Skeletal muscle satellite cell (primary cell): ENCODE results near the gene ENDOU.
A peak's percentile ranks its signal among the peaks of the same experiment; 100 is the strongest.

Experiments
- H3K27me3 ChIP-seq: 2 replicates; pipeline ENCODE4 v1.7.0; 2013; ENCODE audit warnings: low read length; ENCODE audit not compliant: control insufficient read depth, insufficient read depth
- H3K36me3 ChIP-seq: 2 replicates; pipeline ENCODE4 v1.7.0; 2013; ENCODE audit warnings: mild to moderate bottlenecking, control low read depth, low read length; ENCODE audit not compliant: insufficient read depth
- H3K4me1 ChIP-seq: 2 replicates; pipeline ENCODE4 v1.7.0; 2013; ENCODE audit warnings: low read length; ENCODE audit not compliant: control insufficient read depth, insufficient read depth
- H3K4me2 ChIP-seq: 2 replicates; pipeline ENCODE4 v1.7.0; 2013; ENCODE audit warnings: mild to moderate bottlenecking, low read length
- H3K4me3 ChIP-seq: 2 replicates; pipeline ENCODE4 v1.7.0; 2013; ENCODE audit warnings: low read length
- H3K9ac ChIP-seq: 2 replicates; pipeline ENCODE4 v1.7.0; 2013; ENCODE audit warnings: mild to moderate bottlenecking, low read depth, low read length, moderate library complexity
- H3K9me3 ChIP-seq: replicated peaks from 2 replicates; pipeline ENCODE4 v1.7.0; 2013; ENCODE audit warnings: mild to moderate bottlenecking, control low read depth, low read length

The ENDOU gene

DNA sequence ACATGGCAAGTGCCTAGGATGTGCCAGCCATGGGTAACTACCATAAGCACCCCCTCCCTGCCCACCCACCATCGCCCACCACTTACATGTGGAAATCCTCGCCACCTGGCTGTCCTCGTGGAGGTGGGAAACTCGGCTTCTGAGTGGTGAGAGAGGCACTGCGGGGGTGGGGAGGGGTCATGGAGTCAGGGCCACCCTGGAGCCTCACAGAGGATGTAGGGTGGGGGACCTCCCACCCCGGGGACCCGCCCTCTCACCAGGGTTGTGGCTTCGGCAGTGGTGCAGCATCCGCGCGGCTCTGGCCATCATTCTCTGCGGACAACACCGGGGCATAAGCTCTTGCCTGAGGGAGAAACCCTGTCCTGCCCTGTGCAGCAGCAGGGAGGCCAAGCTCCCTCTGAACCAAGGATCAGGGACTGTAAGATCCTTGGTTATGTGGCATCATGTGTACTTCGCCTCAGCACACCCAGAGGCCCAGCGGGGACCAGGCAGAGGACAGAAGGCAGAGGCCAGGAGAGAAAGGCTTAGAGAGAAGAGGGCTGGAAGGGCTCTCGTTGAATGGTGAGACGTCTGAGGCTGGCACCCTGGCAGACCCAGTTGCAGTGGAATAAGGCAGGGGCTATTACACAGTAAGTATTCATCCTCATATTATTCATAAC lies 12.8 kb upstream of the ENDOU start:
- Histone ChIP-seq H3K4me3 (no peak overlapping the region), H3K27me3 (no peaks in the 10 kb centered on the region), H3K36me3 (no peaks in the 10 kb centered on the region), H3K4me1 (peaks cover 41% of the 10 kb centered on the region), H3K9me3 (no peaks in the 10 kb centered on the region), H3K4me2 (no peak overlapping the region), H3K9ac (no peak overlapping the region)

DNA sequence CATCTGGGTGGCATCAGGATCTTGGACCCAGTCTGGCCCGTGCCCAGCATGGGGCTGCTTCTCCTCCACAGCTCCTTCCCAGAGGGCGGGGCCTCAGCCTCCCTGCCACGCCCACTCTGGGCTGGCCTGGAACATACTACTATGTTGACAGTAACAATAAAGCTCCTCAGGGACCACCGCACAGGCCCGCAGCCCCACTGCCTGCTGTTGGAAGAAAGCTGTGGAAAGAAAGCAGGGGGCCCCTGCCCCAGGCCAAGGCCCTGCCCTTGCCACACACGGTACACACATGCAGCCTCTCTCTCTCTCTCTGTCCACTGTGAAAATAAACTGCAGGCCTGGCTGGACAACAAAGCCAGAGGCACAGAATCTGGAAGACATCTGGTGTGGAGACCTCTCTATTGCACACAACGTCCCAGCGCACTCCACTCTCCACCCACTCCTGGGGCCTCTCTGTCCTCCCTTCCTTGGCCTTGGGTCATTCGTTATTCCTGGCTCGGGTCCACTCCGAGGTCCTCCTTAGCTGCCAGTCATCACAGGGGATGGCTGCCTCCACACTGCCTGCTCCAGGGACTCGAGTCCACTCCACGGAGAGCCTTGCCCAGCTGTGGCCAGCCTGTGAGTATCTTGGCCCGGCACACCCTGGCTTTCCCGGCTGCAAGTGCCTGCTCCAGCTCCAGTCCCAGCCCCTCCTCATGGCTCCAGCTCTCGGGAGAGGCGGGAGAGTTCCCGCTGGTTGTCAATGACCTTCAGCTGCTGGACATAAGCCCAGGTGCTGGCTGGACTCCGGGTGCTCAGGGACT lies 11.8 kb upstream of the ENDOU start:
- Histone ChIP-seq H3K4me1 (peaks cover 41% of the 10 kb centered on the region), H3K27me3 (no peaks in the 10 kb centered on the region), H3K36me3 (no peaks in the 10 kb centered on the region), H3K4me3 (peak overlapping the region; percentile 49), H3K9ac (peak overlapping the region; percentile 25), H3K9me3 (no peaks in the 10 kb centered on the region), H3K4me2 (peak overlapping the region; percentile 72)

- Histone ChIP-seq H3K4me3 (no peak overlapping the region), H3K4me2 (no peak overlapping the region), H3K27me3 (no peaks in the 10 kb centered on the region), H3K36me3 (no peaks in the 10 kb centered on the region), H3K9me3 (no peaks in the 10 kb centered on the region), H3K4me1 (peaks cover 34% of the 10 kb centered on the region), H3K9ac (no peak overlapping the region)
These were observed 10.9 kb upstream of the ENDOU start for GRCh38 chr12:47736216-47736615.

DNA sequence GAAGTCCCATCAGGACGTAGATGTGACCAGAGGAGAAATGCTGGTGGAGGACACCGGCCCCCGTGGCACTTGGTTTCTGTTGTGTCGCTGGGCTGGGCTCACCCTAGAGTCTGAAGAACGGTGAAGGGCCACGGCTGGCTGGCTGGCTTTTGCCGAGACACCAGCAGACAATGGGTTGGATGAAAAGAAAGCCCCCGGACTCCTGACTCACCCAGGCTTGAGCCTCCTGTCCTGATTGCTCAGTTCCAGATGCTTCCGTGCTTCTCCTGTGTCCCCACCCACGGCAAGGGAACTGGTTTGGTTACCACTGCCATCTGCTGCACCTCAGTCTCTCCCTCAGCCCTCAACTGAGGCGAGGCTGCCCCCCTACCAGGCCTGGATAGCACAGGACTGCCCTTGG lies 10.4 kb upstream of the ENDOU start:
- Histone ChIP-seq H3K9ac (no peak overlapping the region), H3K4me2 (no peak overlapping the region), H3K4me1 (peaks cover 32% of the 10 kb centered on the region), H3K36me3 (no peaks in the 10 kb centered on the region), H3K9me3 (no peaks in the 10 kb centered on the region), H3K27me3 (no peaks in the 10 kb centered on the region), H3K4me3 (no peak overlapping the region)

GRCh38 chr12:47734725-47735480 lies 9.6 kb upstream of the ENDOU start:
- H3K4me2 ChIP-seq = no peak overlapping the region
- H3K4me1 ChIP-seq = peaks cover 39% of the 10 kb centered on the region
- H3K27me3 ChIP-seq = no peaks in the 10 kb centered on the region
- H3K9ac ChIP-seq = no peak overlapping the region
- H3K4me3 ChIP-seq = no peak overlapping the region
- no peaks in the 10 kb centered on the region for H3K36me3 ChIP-seq
- no peaks in the 10 kb centered on the region for H3K9me3 ChIP-seq

DNA sequence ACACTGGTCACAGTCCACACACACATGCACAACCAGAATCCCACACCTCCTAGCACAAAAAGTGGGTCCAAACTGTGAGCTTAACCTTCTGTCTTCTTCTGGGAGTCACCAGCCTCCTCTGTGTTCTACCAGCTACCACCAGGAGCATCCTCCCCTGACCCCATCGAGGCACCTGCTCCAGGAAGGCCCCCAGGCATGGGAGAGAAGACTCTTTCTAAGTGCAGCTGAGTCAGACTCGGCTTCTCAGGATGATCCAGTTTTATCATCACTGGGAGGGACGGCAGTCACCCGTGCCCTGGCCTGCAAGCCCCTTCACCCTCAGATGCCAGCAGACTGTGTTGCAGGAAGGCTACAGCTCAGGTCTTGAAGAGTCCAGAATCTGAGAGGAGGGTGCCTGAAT lies 7.9 kb upstream of the ENDOU start:
- no peak overlapping the region for H3K9ac ChIP-seq
- H3K4me1 ChIP-seq = peaks cover 52% of the 10 kb centered on the region
- no peak overlapping the region for H3K4me3 ChIP-seq
- no peaks in the 10 kb centered on the region for H3K9me3 ChIP-seq
- no peak overlapping the region for H3K4me2 ChIP-seq
- H3K27me3 ChIP-seq = no peaks in the 10 kb centered on the region
- H3K36me3 ChIP-seq = no peaks in the 10 kb centered on the region

DNA sequence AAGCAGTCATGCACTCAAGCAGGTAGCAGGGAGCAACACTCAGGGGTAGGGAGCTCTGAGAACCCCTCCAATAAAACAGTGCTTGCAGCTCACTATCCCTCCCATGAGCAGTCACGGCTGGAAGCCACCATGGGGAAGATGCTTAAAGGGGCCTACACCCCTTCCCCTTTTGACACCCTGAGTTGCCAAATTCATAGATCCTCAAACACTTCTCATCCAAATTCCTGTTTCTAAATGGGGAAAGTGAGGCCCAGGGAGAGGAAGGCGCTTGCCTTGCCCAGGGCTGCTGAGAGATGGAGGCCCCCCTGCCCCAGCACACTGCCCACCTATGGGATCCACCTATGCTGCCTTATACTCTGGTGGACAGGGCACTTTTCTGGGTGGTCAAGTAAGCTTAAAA lies 7.2 kb upstream of the ENDOU start:
- Histone ChIP-seq H3K36me3 (no peaks in the 10 kb centered on the region), H3K4me3 (no peak overlapping the region), H3K27me3 (no peaks in the 10 kb centered on the region), H3K9ac (no peak overlapping the region), H3K9me3 (no peaks in the 10 kb centered on the region), H3K4me2 (no peak overlapping the region), H3K4me1 (peaks cover 51% of the 10 kb centered on the region)

DNA sequence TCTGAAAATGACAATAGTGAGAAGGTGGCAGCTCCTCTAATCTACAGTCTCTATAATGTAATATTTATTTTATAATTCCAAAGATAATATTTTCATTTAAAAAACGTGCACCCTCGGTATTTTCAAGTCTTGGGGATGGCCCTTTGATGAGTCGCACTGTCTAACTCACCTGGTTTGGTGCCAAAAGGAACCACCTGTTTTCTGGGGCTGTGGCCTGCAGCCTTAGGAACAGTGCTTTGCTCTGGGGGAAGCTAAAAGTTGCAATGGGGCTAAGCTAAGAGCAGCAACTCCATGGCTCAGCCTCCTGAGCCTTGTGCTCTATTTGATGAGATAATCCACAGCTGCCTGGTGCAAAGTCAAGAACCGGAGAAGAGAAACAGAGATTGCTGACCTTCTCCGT lies 6.4 kb upstream of the ENDOU start:
- Histone ChIP-seq H3K4me3 (no peak overlapping the region), H3K9me3 (no peaks in the 10 kb centered on the region), H3K4me2 (no peak overlapping the region), H3K9ac (no peak overlapping the region), H3K4me1 (peaks cover 43% of the 10 kb centered on the region), H3K27me3 (no peaks in the 10 kb centered on the region), H3K36me3 (no peaks in the 10 kb centered on the region)

GRCh38 chr12:47730341-47730744 lies 5.1 kb upstream of the ENDOU start:
- Histone ChIP-seq H3K9ac (no peak overlapping the region), H3K4me3 (no peak overlapping the region), H3K27me3 (no peaks in the 10 kb centered on the region), H3K4me1 (peaks cover 40% of the 10 kb centered on the region), H3K9me3 (no peaks in the 10 kb centered on the region), H3K4me2 (peak overlapping the region; percentile 2), H3K36me3 (no peaks in the 10 kb centered on the region)

GRCh38 chr12:47729233-47729632 lies 3.9 kb upstream of the ENDOU start:
- Histone ChIP-seq H3K9me3 (no peaks in the 10 kb centered on the region), H3K27me3 (no peaks in the 10 kb centered on the region), H3K4me3 (no peak overlapping the region), H3K36me3 (no peaks in the 10 kb centered on the region), H3K4me1 (peaks cover 34% of the 10 kb centered on the region), H3K4me2 (peak overlapping the region; percentile 31), H3K9ac (no peak overlapping the region)

- Histone ChIP-seq H3K9ac (no peak overlapping the region), H3K36me3 (no peaks in the 10 kb centered on the region), H3K4me3 (no peak overlapping the region), H3K27me3 (no peaks in the 10 kb centered on the region), H3K9me3 (no peaks in the 10 kb centered on the region), H3K4me2 (peak overlapping the region; percentile 34), H3K4me1 (peaks cover 34% of the 10 kb centered on the region)
These were observed 603 bp upstream of the ENDOU start for GRCh38 chr12:47725893-47726292.
